NCI-H526 (cell line): Measurements from ENCODE around the gene DNAH17.

ENCODE experiments used
- DNase-seq, 2 experiments: peaks; one replicate each; lab custom pipeline; 2025; lab: John Stamatoyannopoulos, UW

DNAH17 gene

GRCh38 chr17:78390241-78391050, 186.8 kb downstream of the DNAH17 start:
- DNase-seq: no peak

- DNase-seq: no peak
These were observed 188.9 kb downstream of the DNAH17 start for GRCh38 chr17:78387977-78388941.

DNA sequence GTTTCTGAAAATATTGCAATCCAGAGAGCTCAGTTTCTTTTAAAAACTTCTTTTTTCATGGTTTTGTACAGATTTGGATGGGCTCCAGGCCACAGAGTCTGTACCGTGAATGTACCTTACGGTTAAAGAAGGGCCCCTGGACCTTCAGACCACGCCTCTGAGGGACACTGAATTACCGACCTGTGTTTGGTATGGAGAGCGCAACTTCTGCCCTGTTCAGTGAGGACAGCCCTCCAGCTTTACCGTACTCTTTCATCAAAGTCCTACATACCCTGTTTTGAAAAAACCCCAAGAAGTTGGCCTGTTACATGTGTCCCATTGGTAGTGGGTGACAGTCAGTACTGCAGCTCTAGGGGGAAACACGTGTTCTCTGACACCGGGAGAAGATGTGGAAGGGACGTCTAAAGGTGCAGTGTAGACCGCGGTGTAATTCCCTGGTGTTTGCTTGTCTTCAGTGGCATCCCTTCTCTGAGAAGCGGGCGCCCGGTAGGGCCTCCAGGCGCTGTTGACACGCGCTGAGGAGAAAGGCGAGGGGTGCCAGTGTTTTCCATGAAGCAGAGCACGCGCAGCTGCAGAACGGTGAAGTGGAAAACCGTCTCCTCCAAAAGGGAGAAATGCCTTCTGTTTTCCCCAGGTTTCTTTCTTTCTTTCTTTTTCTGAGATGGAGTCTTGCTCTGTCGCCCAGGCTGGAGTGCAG, 192.6 kb downstream of the DNAH17 start:
- DNase-seq: no peak

DNA sequence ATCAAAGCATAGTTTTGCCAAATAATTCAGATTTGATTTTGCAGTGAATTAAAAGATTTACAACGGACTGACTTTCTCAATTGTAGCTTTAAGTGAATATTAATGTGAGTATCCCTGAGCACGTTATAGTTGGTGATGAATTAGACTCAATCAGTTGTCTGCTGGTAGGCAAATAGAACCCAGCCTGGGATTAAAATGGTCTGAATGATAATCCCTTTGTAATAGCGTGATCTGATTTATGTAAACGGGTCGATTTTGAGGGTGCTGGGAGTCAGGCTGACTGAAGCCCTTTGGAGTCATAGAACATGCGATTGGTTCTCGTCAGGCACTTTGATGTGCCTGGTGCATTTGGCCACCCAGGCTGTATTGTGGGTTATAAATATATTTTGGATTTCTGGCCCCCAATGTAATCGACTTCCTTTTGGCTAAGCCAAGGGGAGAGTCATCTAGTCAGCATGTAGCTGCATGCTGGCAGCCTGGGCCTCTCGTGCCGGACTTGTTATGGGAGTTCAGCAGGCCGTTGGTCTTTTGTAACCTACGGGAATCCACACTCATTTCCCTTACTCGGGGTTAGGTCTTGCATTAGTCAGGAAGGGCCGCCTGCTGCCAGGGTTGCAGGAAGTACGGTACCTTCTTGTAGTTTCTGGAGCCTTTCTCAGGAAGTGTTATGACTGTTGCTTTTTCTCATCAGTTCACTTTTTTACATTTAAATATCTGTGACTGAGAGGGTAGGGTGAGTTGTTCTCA, 193.3 kb downstream of the DNAH17 start:
- no peak for DNase-seq

- no peak for DNase-seq
These were observed 195.5 kb downstream of the DNAH17 start for GRCh38 chr17:78381601-78382232.

GRCh38 chr17:78380370-78380769, 196.8 kb downstream of the DNAH17 start:
- no peak for DNase-seq

- no peak for DNase-seq
These were observed 198.1 kb downstream of the DNAH17 start for GRCh38 chr17:78379131-78379491.

DNA sequence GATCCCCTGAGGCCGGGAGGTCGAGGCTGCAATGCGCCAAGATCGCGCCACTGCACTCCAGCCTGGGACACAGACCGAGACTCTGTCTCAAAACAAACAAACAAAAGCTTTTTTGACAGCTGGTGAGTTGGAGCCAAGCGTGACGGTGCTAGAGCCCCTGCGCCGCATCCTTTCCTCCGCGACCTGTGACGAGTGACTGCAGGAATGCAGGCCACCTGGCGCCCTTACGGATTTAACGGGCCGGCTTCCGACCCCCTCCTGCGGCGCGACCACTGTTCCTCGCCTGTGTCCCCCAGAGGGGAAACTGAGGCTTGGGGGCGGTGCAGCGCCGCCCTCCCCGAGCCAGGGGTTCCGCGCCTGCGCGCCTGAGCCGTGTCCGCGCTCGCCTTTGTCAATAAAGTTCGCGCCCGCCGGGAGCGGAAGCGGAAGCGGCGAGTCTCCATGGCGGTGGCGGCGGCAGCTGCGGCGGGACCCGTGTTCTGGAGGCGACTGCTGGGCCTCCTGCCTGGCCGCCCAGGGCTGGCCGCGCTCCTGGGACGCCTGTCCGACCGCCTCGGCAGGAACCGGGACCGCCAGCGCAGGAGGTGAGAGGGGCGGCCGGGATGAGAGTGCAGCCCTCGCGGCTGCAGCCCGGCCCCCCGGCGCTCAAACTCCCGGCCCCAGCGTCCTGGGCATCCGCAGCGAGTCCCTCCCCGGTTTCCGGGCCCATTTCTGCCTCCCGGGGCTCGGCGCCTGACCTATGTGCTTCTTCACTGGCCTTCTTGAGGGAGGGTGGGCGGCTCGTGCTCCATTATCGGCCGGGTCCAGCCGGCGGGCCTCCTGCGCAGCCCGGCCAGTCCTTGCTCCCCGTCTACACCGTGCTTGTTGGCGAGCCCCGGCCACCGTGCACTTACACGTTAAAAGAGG, 198.7 kb downstream of the DNAH17 start, which contains the start of gene PGS1:
Gene PGS1 (plus strand): TSS at position 425 of the 906 bp plus-strand sequence. CDS start 17 bp downstream, at position 442.
- peak; percentile 32 to 86 for DNase-seq

DNA sequence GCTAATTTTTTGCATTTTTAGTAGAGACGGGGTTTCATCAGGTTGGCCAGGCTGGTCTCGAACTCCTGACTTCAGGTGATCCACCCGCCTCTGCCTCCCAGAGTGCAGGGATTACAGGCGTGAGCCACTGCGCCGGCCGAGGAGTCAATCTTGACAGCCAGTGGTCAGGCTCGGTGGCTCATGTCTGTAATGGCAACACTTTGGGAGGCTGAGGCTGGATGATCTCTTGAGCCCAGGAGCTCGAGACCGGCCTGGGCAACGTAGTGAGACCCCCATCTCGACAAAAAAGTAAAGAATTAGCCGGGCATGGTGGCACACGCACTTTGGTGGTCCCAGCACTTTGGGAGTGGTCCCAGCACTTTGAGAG, 199.4 kb downstream of the DNAH17 start:
- DNase-seq: no peak

- no peak for DNase-seq
These were observed 201.0 kb downstream of the DNAH17 start for GRCh38 chr17:78376161-78376560.

GRCh38 chr17:78375401-78376151, 201.6 kb downstream of the DNAH17 start:
- no peak for DNase-seq

- no peak for DNase-seq
These were observed 202.4 kb downstream of the DNAH17 start for GRCh38 chr17:78374631-78375274.

DNA sequence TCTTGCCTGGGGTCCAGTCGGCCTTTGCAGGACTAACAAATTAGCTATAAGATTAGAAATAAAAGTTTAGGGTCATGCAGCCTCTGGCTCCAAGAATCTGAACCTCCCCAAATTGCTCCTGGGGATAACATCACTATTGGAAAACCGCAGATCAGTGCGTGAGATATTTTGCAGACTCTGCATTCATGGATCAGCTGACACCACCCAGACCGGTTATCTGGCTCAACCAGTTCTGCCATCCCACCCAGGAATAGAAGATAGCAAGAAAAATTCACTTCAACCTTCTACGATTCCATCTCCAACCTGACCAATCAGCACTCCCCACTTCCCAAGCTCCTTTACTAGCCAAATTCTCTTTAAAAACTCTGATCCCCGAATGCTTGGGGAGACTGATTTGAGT, 203.0 kb downstream of the DNAH17 start:
- no peak for DNase-seq
